HG02938 (cell line): ENCODE results near the gene SCP2.

Experiments
- ATAC-seq: cut with Tn5 transposase; IDR thresholded peaks from one replicate; pipeline ENCODE4 v1.9.1; 2021; ENCODE audit warnings: mild to moderate bottlenecking, moderate library complexity; ENCODE audit not compliant: unreplicated experiment

SCP2 gene

DNA sequence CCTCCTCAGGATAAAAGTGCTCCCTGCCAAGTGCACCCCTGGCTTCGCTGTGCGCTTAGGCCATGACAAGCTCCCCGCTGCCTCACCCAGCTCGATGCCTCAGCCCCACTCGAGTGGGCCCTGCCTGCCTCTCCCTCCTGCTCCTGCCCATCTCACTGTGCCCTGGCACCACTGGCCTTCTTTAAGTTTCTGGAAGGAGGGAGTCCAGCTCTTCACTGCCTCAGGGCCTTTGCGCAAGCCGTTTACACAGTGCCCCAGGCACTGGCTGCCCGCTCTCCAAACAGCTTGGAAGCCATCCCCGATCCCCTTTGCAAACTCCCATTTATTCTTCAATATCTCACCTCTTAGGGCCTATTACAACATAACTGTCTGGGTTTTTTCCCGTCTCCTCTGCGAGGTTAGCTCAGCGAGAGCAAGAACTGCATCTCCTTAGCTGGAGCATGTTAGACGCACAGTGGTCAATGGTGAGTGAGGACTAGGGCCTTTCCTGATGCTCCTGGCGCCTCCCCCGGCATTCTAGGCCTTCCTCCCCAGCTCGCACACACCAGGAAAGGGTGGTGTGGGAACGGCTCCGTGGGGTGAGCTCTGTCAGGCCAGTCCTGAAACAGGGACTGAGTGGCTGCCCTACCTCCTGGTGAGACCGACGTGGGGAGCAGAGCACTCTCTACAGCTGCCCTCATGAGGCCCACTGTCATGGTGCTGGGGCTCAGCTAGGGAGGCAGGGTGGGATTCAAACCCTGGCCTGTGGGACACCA lies 166.9 kb downstream of the SCP2 start:
- ATAC-seq, result no peak

GRCh38 chr1:53094533-53094919 lies 167.4 kb downstream of the SCP2 start:
- ATAC-seq, result no peak
